GM12878 (cell line): ENCODE measurements around the gene HBB. TPM values are rescaled to one million over a fixed set of nuclear protein-coding genes. Genes with fewer than 3 reads are reported as not detected.

Experiments
- ATAC-seq: fragments of 200-7000 bp; cut with Tn5 transposase; 3 replicates; pipeline ENCODE4 v1.9.1; 2020; ENCODE audit warnings: mild to moderate bottlenecking, moderate library complexity
- BruUV-seq: library from RNA; stranded (reverse); fragments of 400-500 nt; replicated peaks from 2 replicates; lab custom pipeline; 2021; lab: Mats Ljungman, UMichigan
- CTCF ChIA-PET: fragments of 300-600 bp; sonication (Branson Sonifier 250); formaldehyde crosslinking; extraction: SDS; loops from one replicate; lab custom pipeline; 2021; ENCODE audit warnings: inconsistent platforms; lab: Yijun Ruan, JAX
- POLR2A ChIA-PET: fragments of 350-600 bp; formaldehyde crosslinking; extraction: SDS; loops from one replicate; lab custom pipeline; 2021; ENCODE audit warnings: inconsistent platforms; lab: Charles Lee
- RAD21 ChIA-PET: fragments of 300-600 bp; sonication (Branson Sonifier 250); formaldehyde crosslinking; loops from one replicate; lab custom pipeline; 2023; ENCODE audit warnings: antibody characterized with exemption; ENCODE audit not compliant: unreplicated experiment; lab: Charles Lee
- SMC1A ChIA-PET: fragments of 300-600 bp; sonication (Branson Sonifier 250); formaldehyde crosslinking; loops from one replicate; lab custom pipeline; 2023; ENCODE audit not compliant: unreplicated experiment, uncharacterized antibody; lab: Charles Lee
- DNase-seq: peaks from one replicate; pipeline ENCODE4 v3.0.0-alpha.2; 2011; ENCODE audit warnings: low read depth, low spot score
- FAIRE-seq: peaks from 3 replicates; lab custom pipeline; 2011; peaks lifted over from hg19 to GRCh38; lab: Jason Lieb, UNC
- H2AFZ ChIP-seq: 2 replicates; pipeline ENCODE4 v1.6.0; 2011; ENCODE audit warnings: low read depth, low read length, control low read depth; ENCODE audit not compliant: control insufficient read depth
- H3K27ac ChIP-seq: 2 replicates; pipeline ENCODE4 v1.5.1; 2011; ENCODE audit warnings: control low read depth; ENCODE audit not compliant: control insufficient read depth, insufficient read depth
- H3K27me3 ChIP-seq, 2 experiments: replicated peaks in 1 of 2; 2 replicates each; pipeline versions ENCODE4 v1.6.0 to v1.6.1; 2011; ENCODE audit warnings: low read length in 1 of 2; ENCODE audit not compliant: control insufficient read depth in 2 of 2, insufficient read depth in 2 of 2
- H3K36me3 ChIP-seq, 2 experiments: 2 replicates each; pipeline ENCODE4 v1.5.1; 2011; ENCODE audit warnings: low read length in 1 of 2; ENCODE audit not compliant: control insufficient read depth in 2 of 2, insufficient read depth in 2 of 2
- H3K4me1 ChIP-seq: 2 replicates; pipeline ENCODE4 v1.6.1; 2011; ENCODE audit warnings: mild to moderate bottlenecking, low read length, moderate library complexity, mixed read lengths; ENCODE audit not compliant: control insufficient read depth, insufficient read depth
- H3K4me2 ChIP-seq: 2 replicates; pipeline ENCODE4 v1.6.0; 2011; ENCODE audit warnings: control low read depth; ENCODE audit not compliant: control insufficient read depth, insufficient read depth
- H3K4me3 ChIP-seq: fragments of 200-600 bp; sonication (generic); 2 replicates; pipeline ENCODE4 v1.5.1; 2016
- H3K79me2 ChIP-seq: 2 replicates; pipeline ENCODE4 v1.6.0; 2011; ENCODE audit warnings: low read length; ENCODE audit not compliant: control insufficient read depth, insufficient read depth
- H3K9ac ChIP-seq: 2 replicates; pipeline ENCODE4 v1.8.0; 2011; ENCODE audit warnings: low read length, control low read depth, mixed read lengths; ENCODE audit not compliant: control insufficient read depth, insufficient read depth
- H3K9me3 ChIP-seq: replicated peaks from 3 replicates; pipeline ENCODE4 v1.5.1; 2011; ENCODE audit warnings: mild to moderate bottlenecking, low read length; ENCODE audit not compliant: control insufficient read depth, insufficient read depth
- H4K20me1 ChIP-seq: 2 replicates; pipeline ENCODE4 v1.6.0; 2011; ENCODE audit not compliant: control insufficient read depth, insufficient read depth
- CHD2 ChIP-seq: IDR thresholded peaks from 2 replicates; pipeline ENCODE4 v1.6.1; 2011; ENCODE audit warnings: low read depth, low read length, improper control_type of control experiment, borderline replicate concordance
- NR2C1 ChIP-seq: fragments of 450-650 bp; IDR thresholded peaks from 2 replicates; pipeline ENCODE4 v1.6.1; 2017; ENCODE audit warnings: antibody characterized with exemption, mild to moderate bottlenecking, moderate library complexity
- PKNOX1 ChIP-seq: fragments of 450-650 bp; IDR thresholded peaks from 2 replicates; pipeline ENCODE4 v1.6.1; 2016; ENCODE audit warnings: mild to moderate bottlenecking
- POLR2AphosphoS2 ChIP-seq: IDR thresholded peaks from 2 replicates; pipeline ENCODE4 v1.6.1; 2011; ENCODE audit warnings: low read depth, mild to moderate bottlenecking, low read length, improper control_type of control experiment, moderate library complexity
- POU2F2 ChIP-seq: IDR thresholded peaks from 3 replicates; pipeline ENCODE4 v1.6.1; 2011; ENCODE audit warnings: low read depth, mild to moderate bottlenecking, low read length, borderline replicate concordance
- RBBP5 ChIP-seq: fragments of 200-600 bp; sonication (generic); conservative IDR thresholded peaks from 2 replicates; pipeline ENCODE4 v1.6.1; 2016
- TCF12 ChIP-seq: IDR thresholded peaks from 2 replicates; pipeline ENCODE4 v1.6.1; 2011; ENCODE audit warnings: low read depth, mild to moderate bottlenecking, low read length
- ZBTB4 ChIP-seq: fragments of 450-650 bp; formaldehyde crosslinking; IDR thresholded peaks from 2 replicates; pipeline ENCODE4 v1.4.0; 2022; ENCODE audit warnings: mild to moderate bottlenecking, moderate library complexity
- WGBS: methylation state at CpG from one replicate; pipeline ENCODE4 v1.1.6; 2016; ENCODE audit warnings: low lambda C conversion rate; ENCODE audit not compliant: insufficient replicate concordance, insufficient coverage; ENCODE audit errors: missing lambda C conversion rate; 5-methylcytosine and 5-hydroxymethylcytosine counted together
- in situ Hi-C: fragments of 300-500 bp; cut with MboI; formaldehyde crosslinking; loops from 9 replicates; pipeline ENCODE4 v1.14.3; 2018; ENCODE audit warnings: mixed read lengths
- intact Hi-C: fragments of 100-400 bp; cut with micrococcal nuclease; formaldehyde crosslinking; loops from one replicate; pipeline ENCODE4 v1.14.2; 2022; ENCODE audit not compliant: unreplicated experiment
- polyA plus RNA-seq, 11 experiments: library from polyadenylated mRNA; depleted of rRNA in 4 of 11; unstranded in 6 of 11; stranded (reverse) in 5 of 11; fragments of >200 nt; fragmentation: Nextera tagmentation in 4 of 11; fragmentation: Illumina TruSeq in 1 of 11; extraction: Ambion mirVana in 4 of 11; extraction: Trizol in 1 of 11; gene quantifications; 1 replicate in 1 of 11; 2 replicates in 10 of 11; pipeline versions ENCODE4 v1.2.1 to v1.2.3, GENCODE V29; 2011 to 2016; ENCODE audit warnings: inconsistent platforms in 2 of 11, missing spikeins in 2 of 11, low read depth in 1 of 11
- total RNA-seq, 4 experiments: library from RNA; depleted of rRNA in 3 of 4; stranded (reverse); fragments of >200 nt in 3 of 4; fragmentation: Illumina TruSeq in 1 of 4; extraction: Trizol in 1 of 4; gene quantifications; 2 replicates each; pipeline versions ENCODE4 v1.2.1 to v1.2.3, GENCODE V29; 2013 to 2021

HBB gene
- total and polyA plus RNA-seq, 10 of the 15 experiments (the other 5 are each of a cell fraction or from before 2014, with no cell fraction given) = 0.36 TPM; not detected in 9

- no peaks in the 10 kb centered on the region for H3K79me2 ChIP-seq
- ChIA-PET RAD21 (no interaction called here), CTCF (no interaction called here)
These were observed 18.3 kb upstream of the HBB start for GRCh38 chr11:5245155-5245554.

More at GRCh38 chr11:5245155-5245554, 18.3 kb upstream of the HBB start:
- Histone ChIP-seq H3K36me3 (no peaks in the 10 kb centered on the region), H2AFZ (no peak overlapping the region), H3K27me3 (peaks cover 0 to 2% of the 10 kb centered on the region in 2 experiments; a peak in 2 of 4 replicates)
- ATAC-seq = no peak
- in situ Hi-C loops (no loop called here), intact Hi-C loops (no loop called here)
- no peak for DNase-seq
- TF ChIP-seq POLR2AphosphoS2 = no peak
- TF ChIP-seq TCF12 = no peak
- no peak for TF ChIP-seq PKNOX1
- no peak for TF ChIP-seq CHD2
- TF ChIP-seq RBBP5 = no peak
- no peak for TF ChIP-seq ZBTB4
- no peak for TF ChIP-seq POU2F2
- TF ChIP-seq NR2C1 = no peak
- TF ChIP-seq, all 136 proteins: peak for 0
- POLR2A ChIA-PET = no interaction called here
- H3K4me1 ChIP-seq = no peaks in the 10 kb centered on the region
- 13% methylated on average over 2 of the region's 2 CpGs for WGBS
- FAIRE-seq = no peak
- no peak overlapping the region for H3K9ac ChIP-seq
- H3K4me2 ChIP-seq = no peak overlapping the region
- SMC1A ChIA-PET = no interaction called here
- no peak overlapping the region for H3K27ac ChIP-seq
- H4K20me1 ChIP-seq = no peaks in the 10 kb centered on the region
- no peaks in the 10 kb centered on the region for H3K9me3 ChIP-seq
- no peak overlapping the region for H3K4me3 ChIP-seq
- BruUV-seq = no TSS peak
